HL-60 (cell line): Measurements from ENCODE around the gene EVI5L.

Experiments used
- DNase-seq, 2 experiments: peaks; one replicate each; pipeline ENCODE4 v3.0.0-alpha.2; 2010 to 2020; ENCODE audit warnings: low read depth in 1 of 2, low spot score in 1 of 2
- H3K27ac ChIP-seq: fragments of 250-450 bp; sonication (Bioruptor Pico); replicated peaks from 2 replicates; pipeline ENCODE4 v1.5.1; 2020; ENCODE audit warnings: mild to moderate bottlenecking, moderate library complexity
- H3K27me3 ChIP-seq: fragments of 250-450 bp; sonication (Bioruptor Pico); 2 replicates; pipeline ENCODE4 v1.5.1; 2021; ENCODE audit warnings: mild to moderate bottlenecking, moderate library complexity; ENCODE audit not compliant: insufficient read depth, poor library complexity, severe bottlenecking
- H3K4me3 ChIP-seq: replicated peaks from 2 replicates; pipeline ENCODE4 v1.5.1; 2011; ENCODE audit warnings: mild to moderate bottlenecking, control low read depth, low read length; ENCODE audit not compliant: insufficient read depth
- CTCF ChIP-seq: IDR thresholded peaks from one replicate; pipeline ENCODE4 v1.5.1; 2011; ENCODE audit warnings: low read length, control low read depth, inconsistent platforms; ENCODE audit not compliant: insufficient read depth
- GABPA ChIP-seq: IDR thresholded peaks from 2 replicates; pipeline ENCODE4 v1.6.1; 2012; ENCODE audit warnings: low read depth
- POLR2AphosphoS5 ChIP-seq: IDR thresholded peaks from 2 replicates; pipeline ENCODE4 v1.6.1; 2012; ENCODE audit warnings: low read depth
- REST ChIP-seq: IDR thresholded peaks from 2 replicates; pipeline ENCODE4 v1.6.1; 2012; ENCODE audit warnings: low read depth; ENCODE audit not compliant: insufficient replicate concordance
- SPI1 ChIP-seq: IDR thresholded peaks from 2 replicates; pipeline ENCODE4 v1.6.1; 2012; ENCODE audit warnings: low read depth, mild to moderate bottlenecking, borderline replicate concordance

The EVI5L gene

GRCh38 chr19:7863971-7864689 lies 34.1 kb downstream of the EVI5L start:
- Histone ChIP-seq H3K27ac (no peak overlapping the region), H3K27me3 (peaks cover 4% of the 10 kb centered on the region), H3K4me3 (no peak overlapping the region)
- no peak for DNase-seq
- no peak for TF ChIP-seq REST
- no peak for TF ChIP-seq GABPA
- no peak for TF ChIP-seq SPI1
- TF ChIP-seq POLR2AphosphoS5: no peak
- TF ChIP-seq CTCF: no peak

GRCh38 chr19:7864690-7865074 lies 34.7 kb downstream of the EVI5L start:
- H3K27ac ChIP-seq: no peak overlapping the region
- TF ChIP-seq POLR2AphosphoS5: no peak
- no peak for TF ChIP-seq GABPA
- no peak for TF ChIP-seq CTCF
- TF ChIP-seq SPI1: no peak
- no peak for TF ChIP-seq REST
- DNase-seq: no peak
- peaks cover 4% of the 10 kb centered on the region for H3K27me3 ChIP-seq
- no peak overlapping the region for H3K4me3 ChIP-seq

- no peak overlapping the region for H3K4me3 ChIP-seq
- H3K27me3 ChIP-seq: peaks cover 4% of the 10 kb centered on the region
- no peak overlapping the region for H3K27ac ChIP-seq
- TF ChIP-seq REST: no peak
- no peak for TF ChIP-seq GABPA
- TF ChIP-seq CTCF: no peak
- no peak for TF ChIP-seq SPI1
- DNase-seq: no peak
Observed at GRCh38 chr19:7865262-7865911, 35.4 kb downstream of the EVI5L start.
